GM19467 (cell line): ENCODE measurements around the gene MYDGF.
"Not testable (repeated sequence)": the region's sequence is repeated elsewhere in the genome, so short reads cannot be mapped to it uniquely, and the experiment has no call there.

Source experiments
- ATAC-seq: cut with Tn5 transposase; IDR thresholded peaks from one replicate; pipeline ENCODE4 v1.9.1; 2021; ENCODE audit warnings: mild to moderate bottlenecking, moderate library complexity; ENCODE audit not compliant: unreplicated experiment

The MYDGF gene

DNA sequence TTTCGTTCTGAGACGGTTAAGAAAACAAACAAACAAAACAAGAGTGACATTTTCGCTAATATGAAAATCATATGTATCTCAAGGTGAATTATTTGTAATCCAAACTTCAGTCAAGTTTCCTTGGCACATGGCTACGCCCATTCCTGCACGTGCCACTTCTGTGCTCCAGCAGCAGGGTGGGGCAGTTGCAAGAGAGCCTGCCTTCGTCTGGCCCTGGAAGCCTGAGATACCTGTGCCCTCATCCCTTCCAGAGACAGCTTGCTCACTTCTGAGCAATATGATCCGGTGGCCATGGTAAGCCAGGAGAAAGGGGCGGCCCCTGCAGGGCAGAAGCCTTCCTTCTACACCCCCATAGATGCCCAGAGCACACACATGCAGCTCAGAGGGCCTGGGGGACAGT is 31.4 kb upstream of the MYDGF start:
- no peak for ATAC-seq

DNA sequence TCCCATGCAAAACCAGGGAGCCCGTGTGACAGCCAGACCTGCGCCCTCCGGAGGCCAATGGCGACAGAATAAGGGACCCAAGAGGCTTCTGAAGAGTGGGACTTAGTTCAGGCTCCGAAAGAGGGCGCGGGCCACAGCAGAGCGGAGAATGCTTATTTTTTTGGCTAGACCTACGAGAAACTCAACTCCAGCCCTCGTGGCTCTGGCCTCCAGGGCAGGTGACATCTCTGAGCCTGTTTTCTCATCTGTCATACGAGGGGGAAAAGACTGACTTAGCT is 30.5 kb upstream of the MYDGF start:
- ATAC-seq = no peak

GRCh38 chr19:4699826-4700692 is 29.9 kb upstream of the MYDGF start:
- no peak for ATAC-seq

DNA sequence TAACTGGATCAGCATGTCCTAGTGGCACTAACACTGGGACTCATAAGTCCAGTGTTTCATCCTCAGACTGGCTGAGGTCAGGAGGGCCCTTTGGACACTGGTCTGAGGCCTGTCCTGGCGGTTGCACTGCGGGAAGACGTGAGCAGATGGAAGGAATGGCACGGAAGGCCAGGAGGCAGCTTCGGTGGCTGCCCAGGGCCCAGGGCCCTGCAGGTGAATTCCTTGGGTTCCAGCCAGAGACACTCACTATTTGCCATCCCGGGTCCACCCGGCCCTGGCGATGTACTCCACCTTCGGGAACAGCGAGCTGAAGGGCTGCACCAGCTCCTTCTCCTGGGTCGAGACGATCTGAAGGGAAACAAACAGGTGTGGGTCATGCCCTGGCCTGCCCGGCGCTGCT is 27.2 kb upstream of the MYDGF start:
- ATAC-seq = no peak

- ATAC-seq = no peak
Measured at GRCh38 chr19:4695224-4695731, 25.1 kb upstream of the MYDGF start.

- ATAC-seq = no peak
Measured at GRCh38 chr19:4694211-4694987, 24.3 kb upstream of the MYDGF start.

DNA sequence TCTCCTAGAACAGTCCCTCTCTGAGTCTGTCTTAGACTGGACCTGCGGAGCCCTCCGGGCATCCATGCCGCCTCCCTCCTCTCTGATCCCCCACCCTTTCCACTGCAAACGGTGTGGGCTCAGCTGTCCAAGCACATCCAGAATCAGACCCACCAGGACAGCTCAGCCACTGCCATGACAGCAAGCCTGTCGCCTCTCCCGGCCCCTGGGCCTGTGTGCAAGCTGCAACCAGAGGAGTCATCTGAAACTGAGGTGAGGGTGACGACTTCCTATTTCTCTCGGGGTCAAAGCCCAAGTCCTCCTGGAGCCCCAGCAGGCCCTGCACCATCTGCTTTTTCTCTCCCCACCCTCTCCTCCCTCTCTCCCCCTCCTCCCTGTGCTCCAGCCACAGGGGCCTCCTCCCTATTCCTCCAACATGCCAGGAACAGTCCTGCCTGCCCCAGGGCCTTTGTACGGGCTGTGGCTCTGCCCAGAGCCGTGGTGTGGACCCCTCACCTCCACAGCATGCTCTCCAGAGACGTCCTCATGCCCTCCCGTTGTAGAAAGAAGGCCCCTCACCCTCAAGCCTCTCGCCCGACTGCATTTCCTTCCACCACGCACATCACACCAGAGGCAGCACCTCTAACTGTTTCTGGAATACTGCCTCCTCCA is 23.5 kb upstream of the MYDGF start:
- no peak for ATAC-seq

- ATAC-seq = no peak
Measured at GRCh38 chr19:4693078-4693350, 22.9 kb upstream of the MYDGF start.

DNA sequence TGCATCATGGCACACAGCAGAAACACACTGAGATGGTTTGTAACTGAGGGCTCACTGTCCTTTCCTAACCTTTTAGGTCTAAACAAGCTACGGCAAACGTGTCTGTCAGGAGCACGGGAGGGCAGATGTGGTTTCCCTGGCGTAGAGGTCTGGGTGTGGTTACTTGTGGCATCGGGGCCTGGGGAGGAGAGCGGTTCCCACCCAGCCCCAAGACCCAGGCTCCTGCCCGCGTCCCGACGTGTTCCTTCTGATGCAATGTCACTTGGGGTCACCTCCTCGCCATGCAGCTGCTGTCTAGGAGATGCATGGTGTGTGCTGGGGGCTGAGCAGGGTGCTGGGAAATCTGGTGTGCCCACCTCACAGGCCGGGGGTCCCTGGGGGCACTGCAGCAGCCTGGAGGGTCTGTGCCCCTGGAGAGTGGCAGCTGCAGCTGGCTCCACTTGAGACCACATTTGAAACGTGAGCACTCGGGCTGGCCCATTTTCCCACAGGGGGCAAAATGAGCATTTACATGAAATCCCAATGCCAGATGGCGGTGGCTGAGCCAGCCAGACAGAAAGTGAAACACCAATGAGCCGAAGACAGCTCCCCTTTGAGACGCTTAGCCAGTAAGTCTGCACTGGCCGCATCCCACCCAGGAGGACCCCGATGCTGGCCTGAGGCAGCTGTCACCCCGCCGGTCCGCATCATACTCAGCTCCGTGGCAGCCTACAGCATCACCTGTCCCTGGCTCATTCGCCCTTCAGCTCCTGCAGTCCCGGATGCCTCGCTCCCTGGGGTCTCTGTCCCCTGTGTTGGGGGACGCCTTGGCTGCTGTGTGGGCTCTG is 22.3 kb upstream of the MYDGF start:
- no peak for ATAC-seq

DNA sequence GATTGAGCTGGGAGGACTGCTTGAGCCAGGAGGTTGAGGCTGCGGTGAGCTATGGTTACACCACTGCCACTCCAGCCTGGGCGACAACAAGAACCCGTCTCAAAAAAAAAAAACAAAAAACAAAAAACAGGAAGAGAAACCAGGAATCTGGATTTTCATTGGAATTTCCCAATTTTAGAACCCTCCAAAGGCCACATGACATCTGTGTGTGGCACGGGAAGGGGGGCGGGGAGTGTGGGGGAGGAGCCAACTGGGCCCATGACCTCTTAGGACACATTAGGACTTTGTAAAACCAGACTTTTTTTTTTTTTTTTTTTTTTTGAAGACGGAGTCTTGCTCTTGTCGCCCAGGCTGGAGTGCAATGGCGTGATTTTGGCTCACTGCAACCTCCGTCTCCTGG is 21.2 kb upstream of the MYDGF start:
- ATAC-seq = no peak

DNA sequence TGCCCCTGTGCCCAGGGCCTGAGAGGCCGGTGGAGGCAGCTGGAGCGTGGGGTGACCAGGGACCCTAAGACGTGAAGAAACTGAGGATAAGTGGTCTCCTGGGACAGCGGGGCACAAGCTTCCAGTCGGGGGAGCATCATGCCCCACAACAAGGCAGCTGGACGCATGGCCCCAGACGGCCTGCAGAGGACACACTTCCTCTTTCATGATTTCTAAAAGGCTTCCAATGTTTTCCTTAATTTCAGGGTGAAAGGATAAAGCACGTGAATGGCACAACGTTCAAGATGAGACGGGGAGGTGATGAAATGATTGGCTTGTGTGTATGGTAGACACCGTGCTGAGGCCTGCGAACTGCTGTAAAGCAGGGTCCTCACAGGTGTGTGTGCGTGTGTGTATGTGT is 20.2 kb upstream of the MYDGF start:
- ATAC-seq = no peak

GRCh38 chr19:4689403-4689802 is 19.3 kb upstream of the MYDGF start:
- no peak for ATAC-seq

GRCh38 chr19:4688587-4688986 is 18.4 kb upstream of the MYDGF start:
- no peak for ATAC-seq

GRCh38 chr19:4687396-4687795 is 17.3 kb upstream of the MYDGF start:
- no peak for ATAC-seq

- no peak for ATAC-seq
Measured at GRCh38 chr19:4686700-4687099, 16.6 kb upstream of the MYDGF start.

DNA sequence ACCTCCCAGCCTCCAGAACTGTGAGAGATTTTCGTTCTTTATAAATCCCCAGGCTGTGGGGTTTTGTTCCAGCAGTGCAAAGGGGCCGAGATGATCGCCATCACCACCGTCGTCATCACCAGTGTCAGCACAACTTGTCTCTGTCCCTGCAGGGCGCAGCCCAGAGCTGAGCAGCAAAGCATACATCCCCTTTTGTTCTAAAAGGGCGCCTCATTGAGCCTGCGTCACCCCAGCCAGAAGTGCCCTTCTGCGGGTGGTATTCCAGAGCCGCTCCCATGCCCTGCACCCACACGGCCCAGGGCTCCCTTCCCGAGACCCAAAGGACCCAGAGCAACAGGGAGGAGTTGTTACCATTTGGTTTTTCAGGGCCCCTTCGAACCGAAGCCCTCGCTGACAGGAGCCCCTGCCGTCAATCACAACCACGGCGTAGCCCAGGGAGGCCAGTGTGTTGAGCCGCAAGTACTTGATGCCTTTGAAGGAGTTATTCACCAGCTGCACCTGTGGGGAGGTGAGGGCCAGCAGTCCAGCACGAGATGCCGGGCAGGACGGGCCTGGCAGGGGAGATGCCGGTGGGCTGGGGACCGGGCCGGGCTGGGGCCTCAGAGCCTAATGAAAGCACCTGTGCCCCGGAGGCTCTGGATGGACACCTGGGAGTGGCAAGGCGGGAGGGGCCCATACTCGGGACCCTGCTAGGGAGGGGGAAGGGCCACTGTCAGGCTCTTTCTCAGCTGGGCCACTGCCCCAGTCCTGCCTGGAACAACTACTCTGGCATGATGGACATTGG is 14.4 kb upstream of the MYDGF start:
- ATAC-seq = no peak

GRCh38 chr19:4682417-4683200 is 12.5 kb upstream of the MYDGF start:
- ATAC-seq = no peak

- ATAC-seq = not testable (repeated sequence)
Measured at GRCh38 chr19:4680021-4680420, 9.9 kb upstream of the MYDGF start.
